T-helper 2 cell (primary cell): ENCODE data around the gene ANK3.

ENCODE experiments used
- DNase-seq, 5 experiments: peaks; one replicate each; pipeline versions ENCODE4 v3.0.0 to v3.0.0-alpha.2; 2012 to 2022

The ANK3 gene

GRCh38 chr10:60376221-60377041 lies 13.2 kb downstream of the ANK3 start:
- DNase-seq, result no peak

GRCh38 chr10:60375293-60376004 lies 14.2 kb downstream of the ANK3 start:
- no peak for DNase-seq

DNA sequence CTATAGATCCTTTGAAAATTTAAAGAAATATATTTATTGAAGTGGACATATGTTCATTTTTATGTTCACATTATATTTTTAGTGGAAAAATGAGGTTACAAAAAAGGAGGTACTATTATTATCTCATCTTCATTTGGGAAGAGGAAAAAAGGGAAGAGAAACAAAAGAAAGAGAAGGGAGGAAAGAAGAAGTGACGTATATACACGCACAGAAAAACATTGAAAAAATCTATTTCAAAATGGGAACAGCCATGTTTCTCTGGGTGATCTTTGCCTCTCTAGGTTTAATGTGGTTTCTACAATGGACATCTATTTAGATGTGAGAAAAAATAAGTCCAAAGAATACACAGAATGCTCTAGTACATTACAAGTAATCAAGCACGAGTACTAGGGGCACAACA lies 14.8 kb downstream of the ANK3 start:
- DNase-seq, result no peak

GRCh38 chr10:60372436-60372835 lies 17.2 kb downstream of the ANK3 start:
- no peak for DNase-seq

GRCh38 chr10:60369547-60369930 lies 20.1 kb downstream of the ANK3 start:
- DNase-seq, result no peak

GRCh38 chr10:60368875-60369546 lies 20.7 kb downstream of the ANK3 start:
- DNase-seq, result no peak

- DNase-seq, result no peak
Measured at GRCh38 chr10:60367901-60368300, 21.8 kb downstream of the ANK3 start.

GRCh38 chr10:60367431-60367830 lies 22.2 kb downstream of the ANK3 start:
- DNase-seq, result no peak

- DNase-seq, result no peak
Measured at GRCh38 chr10:60367024-60367423, 22.7 kb downstream of the ANK3 start.

DNA sequence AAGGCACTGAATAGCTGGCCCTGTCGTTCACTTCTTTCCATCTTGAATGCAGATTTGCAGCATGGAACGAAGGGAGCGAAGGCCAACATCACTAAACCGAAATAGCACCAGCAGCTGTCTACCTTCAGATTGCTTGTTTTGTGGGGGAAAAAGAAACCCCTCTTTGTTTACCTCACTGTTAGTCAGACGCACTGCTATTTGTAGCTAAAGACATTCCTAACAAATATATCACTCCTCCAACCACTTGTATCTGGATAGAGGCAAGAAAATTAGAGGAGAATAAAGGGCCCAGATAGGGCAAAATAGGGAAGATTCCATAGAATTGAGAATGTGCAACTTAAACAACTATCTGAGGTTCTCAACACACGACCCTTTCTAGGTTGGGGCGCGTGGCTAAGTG lies 26.5 kb downstream of the ANK3 start:
- DNase-seq, result no peak

DNA sequence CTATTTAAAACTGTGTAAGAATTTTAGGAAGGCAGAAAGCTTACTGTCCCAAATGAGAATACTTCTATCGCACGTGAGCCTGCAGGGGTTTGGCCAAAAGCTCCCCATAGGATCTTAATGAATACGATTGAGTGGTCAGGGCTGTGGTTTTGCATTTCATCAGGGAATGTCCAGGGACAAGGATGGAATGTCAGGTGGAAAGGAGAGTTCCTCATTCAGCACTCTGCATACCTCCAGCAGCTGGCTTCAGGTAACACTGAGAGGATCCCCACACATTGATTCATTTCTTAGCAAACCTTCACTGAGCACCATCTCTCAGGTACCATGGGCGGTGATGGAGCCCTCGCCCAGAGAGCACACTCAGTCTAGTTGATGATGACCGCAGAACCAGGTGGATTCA lies 27.2 kb downstream of the ANK3 start:
- no peak for DNase-seq

- no peak for DNase-seq
Measured at GRCh38 chr10:60359066-60359465, 30.6 kb downstream of the ANK3 start.

DNA sequence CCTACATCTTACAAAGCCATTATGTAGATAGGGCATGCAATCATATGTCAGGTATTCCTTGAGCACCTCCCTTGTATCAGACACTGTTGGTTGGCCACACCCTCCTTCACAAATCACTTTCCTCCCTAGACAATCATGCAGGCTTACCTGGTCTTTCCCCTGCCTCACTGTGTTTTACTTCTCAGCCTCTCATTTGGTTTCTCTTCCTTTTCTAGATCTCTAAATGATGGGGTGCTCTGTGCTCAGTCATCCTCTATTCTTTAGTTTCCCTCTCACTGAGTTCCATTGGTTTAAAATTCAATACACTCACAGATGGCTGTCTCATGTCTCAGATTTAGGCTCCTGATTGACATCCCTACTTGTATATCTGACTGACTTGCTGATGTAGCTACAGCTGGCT lies 31.4 kb downstream of the ANK3 start:
- DNase-seq, result peak in 1 of 5 experiments; percentile 4

DNA sequence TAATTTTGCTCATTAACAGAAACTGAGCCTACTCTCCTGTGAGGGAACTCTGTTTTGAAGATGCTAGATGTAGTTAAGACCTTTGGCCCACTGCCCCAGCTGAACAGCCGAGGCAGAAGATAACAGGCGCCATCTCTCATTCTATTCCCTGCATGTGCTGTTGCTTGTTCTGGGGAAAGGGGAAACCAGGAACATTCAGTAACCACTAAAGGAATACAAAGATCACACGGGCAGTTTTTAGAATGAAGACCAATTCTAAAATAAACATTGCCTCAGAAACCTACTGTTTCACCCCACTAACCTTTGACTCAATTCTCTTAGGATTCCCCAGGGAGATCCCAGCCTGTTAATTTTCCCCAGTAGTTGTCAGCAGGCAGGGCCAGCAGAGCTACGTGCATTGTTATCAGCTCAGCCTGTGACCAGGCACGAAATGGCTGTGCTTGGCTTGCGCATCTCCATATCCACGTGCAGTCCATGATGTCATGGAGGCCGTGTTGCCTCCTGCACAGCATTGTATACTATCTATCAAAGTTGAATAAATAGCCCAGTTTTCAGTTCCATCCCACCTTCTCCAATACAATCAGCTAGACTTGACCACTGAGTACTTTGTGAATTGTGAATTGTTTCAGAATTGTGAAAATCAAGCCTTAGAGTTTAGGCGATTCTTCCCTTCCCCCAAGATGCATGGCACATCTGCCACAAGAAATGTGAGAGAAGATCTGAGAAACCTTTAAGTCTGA lies 36.0 kb downstream of the ANK3 start:
- no peak for DNase-seq

GRCh38 chr10:60352105-60352504 lies 37.6 kb downstream of the ANK3 start:
- DNase-seq, result no peak

DNA sequence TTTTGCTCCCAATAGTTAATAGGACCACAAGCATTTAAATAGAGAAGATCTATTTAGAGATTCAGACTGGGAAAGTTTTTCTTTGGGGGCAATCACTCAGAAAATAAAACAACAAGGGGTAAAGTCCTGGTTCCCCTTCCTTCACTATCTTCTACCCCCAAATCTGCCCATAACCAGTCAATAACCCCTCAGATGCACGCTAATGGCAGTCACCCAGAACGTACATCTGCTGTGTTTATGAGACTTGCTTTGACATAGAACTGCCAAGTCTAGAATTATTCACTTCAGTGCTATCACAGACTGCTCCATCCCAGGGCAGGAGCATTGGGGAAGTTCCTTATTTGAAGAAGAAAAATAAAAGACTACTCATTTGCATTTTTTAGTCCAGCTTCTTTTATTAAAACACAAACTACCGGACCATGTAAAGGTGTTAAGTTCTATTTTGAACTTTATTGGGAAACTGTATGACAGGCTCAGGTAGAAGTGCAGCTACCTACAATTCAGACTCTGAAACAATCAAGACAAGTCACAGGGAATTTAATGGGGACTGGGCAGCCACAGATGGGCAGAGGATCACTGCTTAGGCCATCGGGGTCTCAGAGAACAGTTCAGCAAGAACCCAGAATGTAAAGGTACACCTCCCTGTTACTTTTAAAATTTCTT lies 38.4 kb downstream of the ANK3 start:
- DNase-seq, result no peak

GRCh38 chr10:60350400-60350799 lies 39.3 kb downstream of the ANK3 start:
- no peak for DNase-seq

DNA sequence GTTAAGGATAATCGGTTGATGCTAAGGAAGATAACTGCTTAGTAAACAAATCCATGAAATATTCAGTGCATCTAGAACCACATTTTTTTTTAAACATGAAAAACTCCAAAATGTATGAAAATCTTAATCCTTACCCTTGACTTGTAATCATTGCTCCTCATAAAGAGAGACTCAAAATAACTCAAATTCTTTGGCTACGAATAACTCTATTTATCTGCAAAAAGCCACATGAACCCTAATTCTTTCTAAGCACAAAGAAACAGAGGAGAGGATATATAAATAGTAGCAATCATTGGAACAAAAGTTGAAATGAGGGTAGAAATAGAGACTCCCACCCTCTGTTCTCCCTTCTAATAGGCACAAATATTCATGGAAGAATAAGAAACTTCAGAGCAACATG lies 40.2 kb downstream of the ANK3 start:
- DNase-seq, result no peak

DNA sequence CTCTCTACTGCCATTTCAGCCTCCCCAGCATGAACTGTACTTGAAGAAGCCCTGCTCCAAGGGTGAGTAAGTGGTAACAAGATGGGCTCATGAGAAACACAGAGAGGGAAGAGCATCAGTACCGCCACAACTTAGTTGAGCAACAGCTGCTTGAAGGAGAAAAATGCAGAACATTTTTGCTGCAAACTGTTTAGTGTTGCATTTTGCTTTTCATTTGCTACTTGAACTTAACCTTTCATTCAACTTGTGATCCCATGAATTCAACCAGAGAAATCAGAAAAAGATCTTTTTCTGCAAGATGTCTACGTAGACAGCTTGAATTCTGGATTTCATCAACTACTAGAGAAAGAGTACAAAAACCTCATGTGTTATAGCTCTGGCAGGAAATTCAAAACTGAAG lies 40.7 kb downstream of the ANK3 start:
- DNase-seq, result no peak

- no peak for DNase-seq
Measured at GRCh38 chr10:60347270-60347669, 42.4 kb downstream of the ANK3 start.

DNA sequence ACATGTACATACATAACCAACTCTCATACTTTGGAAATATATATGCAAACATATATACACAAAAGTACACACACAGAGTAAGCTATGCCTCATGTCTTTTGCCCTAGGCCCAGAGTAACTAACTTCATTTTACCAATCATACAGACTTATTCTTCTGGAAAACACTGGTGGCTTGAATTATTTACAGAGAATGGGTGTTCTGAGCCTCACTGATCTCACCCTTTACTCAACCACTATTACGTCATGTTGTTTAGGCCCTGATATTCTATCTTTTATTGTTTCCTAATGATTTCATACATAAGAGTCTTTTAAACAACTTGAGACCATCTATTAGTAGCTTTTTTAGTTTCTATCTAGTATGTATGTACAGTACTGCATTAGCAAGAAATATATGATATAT lies 43.0 kb downstream of the ANK3 start:
- no peak for DNase-seq

DNA sequence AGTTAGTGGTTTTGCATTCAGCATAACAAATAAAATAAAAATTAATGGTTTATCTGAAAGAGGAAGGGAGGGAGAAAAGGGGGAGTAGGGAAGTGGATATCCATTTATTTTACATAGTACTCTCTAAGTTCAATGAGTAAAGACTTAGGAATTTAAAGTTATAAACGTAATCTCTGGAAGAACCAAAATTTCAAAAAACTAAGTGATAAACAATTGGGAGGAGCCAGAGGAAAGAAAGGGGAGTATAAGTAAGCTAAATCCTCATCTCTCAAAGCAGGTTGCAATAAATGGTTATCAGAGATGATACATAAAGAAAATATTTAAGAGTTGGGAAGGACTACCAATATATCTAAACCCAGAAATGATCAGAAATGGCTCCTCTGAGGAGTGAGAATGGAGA lies 46.4 kb downstream of the ANK3 start:
- no peak for DNase-seq

DNA sequence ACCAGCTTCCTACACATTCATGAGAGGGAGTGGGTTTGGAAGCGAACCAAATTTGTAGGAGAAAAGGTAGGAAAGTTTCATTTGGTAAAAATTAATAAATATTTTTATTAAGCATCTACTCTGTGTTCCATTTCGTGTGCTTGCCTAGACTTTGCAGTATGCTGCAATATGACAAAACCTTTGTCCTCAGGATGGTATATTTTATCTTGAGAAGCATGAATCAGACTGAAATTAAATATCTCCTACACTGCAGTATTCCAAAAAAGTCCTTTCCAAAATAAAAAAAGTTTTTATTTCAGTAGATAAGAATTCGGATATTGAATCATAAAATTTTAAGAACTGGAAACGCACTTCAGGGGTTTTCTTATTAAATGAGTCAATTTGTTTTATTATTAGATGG lies 47.7 kb downstream of the ANK3 start:
- DNase-seq, result no peak
